ENCODE results near the gene TXNDC16.

Gene TXNDC16

GRCh38 chr14:52558688-52559087 is 6.4 kb upstream of the TXNDC16 start:
- TF ChIP-seq BHLHE40 (IDR thresholded peaks at IDR 0.05; ENCODE audit: borderline replicate concordance) (no peak), ARNT (IDR thresholded peaks at IDR 0.05) (no peak), FOXA1 (IDR thresholded peaks at IDR 0.05) (no peak), HDGF (IDR thresholded peaks at IDR 0.05; ENCODE audit: borderline replicate concordance) (no peak), FOXM1 (IDR thresholded peaks at IDR 0.05; ENCODE audit: borderline replicate concordance) (no peak), L3MBTL2 (conservative IDR thresholded peaks at IDR 0.05) (no peak), ELF4 (IDR thresholded peaks at IDR 0.05) (no peak), LEF1 (IDR thresholded peaks at IDR 0.05; ENCODE audit: borderline replicate concordance) (no peak), TARDBP (IDR thresholded peaks at IDR 0.05) (no peak)
- DNase-seq (ENCODE audit: extremely low spot score): no peak
- ChIA-PET CTCF (no interaction called here), POLR2A (no interaction called here)

DNA sequence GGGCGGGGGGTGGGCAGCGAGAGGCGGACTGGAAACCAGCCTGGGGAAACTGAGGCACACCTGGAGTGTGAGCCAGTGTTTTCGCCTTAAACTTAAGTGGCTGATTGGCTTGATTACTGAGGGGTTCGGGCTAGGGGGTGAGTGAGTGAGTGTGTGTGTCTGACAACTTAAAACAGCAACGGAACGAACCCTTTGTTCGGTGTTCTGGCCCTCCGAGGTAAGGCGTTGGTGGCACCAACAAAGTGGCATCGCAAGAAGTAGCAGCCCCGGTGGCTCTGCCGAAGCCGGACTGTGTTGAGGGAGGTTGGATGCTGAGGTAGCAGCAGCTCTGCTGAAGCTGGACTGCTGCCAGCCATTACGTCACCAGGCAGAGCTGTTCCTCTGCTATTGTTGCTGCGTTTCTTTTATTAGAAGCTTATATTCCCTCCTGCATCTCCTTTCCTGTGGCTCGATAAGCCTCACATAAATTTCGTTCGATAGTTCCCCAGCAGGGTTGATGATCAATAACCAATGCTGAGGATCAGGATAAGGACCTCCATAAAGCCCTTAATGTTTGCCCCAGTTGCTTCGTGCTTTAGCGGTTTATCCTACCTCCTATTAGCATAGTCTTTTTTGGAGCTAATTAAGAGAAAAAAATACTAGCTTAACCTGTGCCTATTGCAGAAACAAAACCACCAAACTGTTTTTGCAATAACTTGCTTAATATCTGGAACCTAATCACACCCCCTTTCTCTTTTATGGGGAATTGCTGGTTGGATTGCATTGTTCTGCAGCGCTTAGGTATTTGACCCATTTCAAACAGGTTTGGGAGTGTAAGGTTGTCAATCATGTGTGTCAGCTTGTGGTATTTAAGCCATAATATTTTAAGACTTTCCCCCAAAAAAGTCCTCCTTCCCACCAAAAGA is 1.6 kb upstream of the TXNDC16 start:
- peak; percentile 74 for DNase-seq (ENCODE audit: extremely low spot score)
- ChIA-PET CTCF (no interaction called here), POLR2A (interaction anchor here (1.4 to 2.9 kb wide), 2 partner anchors 9 to 154 kb away, joined by 4 to 18 read pairs; no protein-coding TSS in a partner anchor)
- TF ChIP-seq FOXA1 (IDR thresholded peaks at IDR 0.05) (no peak), LEF1 (IDR thresholded peaks at IDR 0.05; ENCODE audit: borderline replicate concordance) (no peak), NFRKB (IDR thresholded peaks at IDR 0.05) (no peak), BHLHE40 (IDR thresholded peaks at IDR 0.05; ENCODE audit: borderline replicate concordance) (no peak), HDGF (IDR thresholded peaks at IDR 0.05; ENCODE audit: borderline replicate concordance) (no peak), L3MBTL2 (conservative IDR thresholded peaks at IDR 0.05) (no peak; the same call in 1 of the 2 replicates)

GRCh38 chr14:52553002-52553670 is 831 bp upstream of the TXNDC16 start:
- TF ChIP-seq SUZ12 (IDR thresholded peaks at IDR 0.05) (no peak), ZNF384 (IDR thresholded peaks at IDR 0.05) (no peak), FOXA1 (IDR thresholded peaks at IDR 0.05) (no peak), L3MBTL2 (conservative IDR thresholded peaks at IDR 0.05) (peak; percentile 60), ELF4 (IDR thresholded peaks at IDR 0.05) (no peak), NFRKB (IDR thresholded peaks at IDR 0.05) (no peak), BHLHE40 (IDR thresholded peaks at IDR 0.05; ENCODE audit: borderline replicate concordance) (no peak)
- ChIA-PET POLR2A (interaction anchor here (0.6 to 2.9 kb wide), 12 partner anchors 9 to 802 kb away, joined by 3 to 18 read pairs (median 4); partner anchors contain the start of genes GNPNAT1 and PSMC6), CTCF (interaction anchor here (0.7 kb wide), 1 partner anchor 89 kb away, joined by 3 read pairs; no protein-coding TSS in a partner anchor)
- peak; percentile 44 for DNase-seq (ENCODE audit: extremely low spot score)

DNA sequence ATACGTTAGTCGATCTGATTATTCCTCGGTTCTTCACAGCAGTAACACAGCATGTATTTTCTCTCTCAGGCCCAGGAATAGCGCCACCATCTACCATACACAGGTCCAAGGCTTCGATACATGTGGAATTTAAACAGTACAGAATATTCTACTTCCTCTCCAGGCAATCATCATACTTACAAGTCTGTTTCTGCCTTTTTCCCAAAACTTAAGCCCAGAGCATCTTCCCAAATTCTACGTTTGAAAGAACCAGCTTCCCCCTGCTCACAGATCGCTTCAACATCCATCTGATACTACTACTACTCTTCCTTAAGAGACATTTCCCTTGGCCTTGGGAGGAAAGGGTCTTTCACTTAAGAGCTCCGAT is 626 bp downstream of the TXNDC16 start:
- CTCF ChIA-PET: interaction anchor here (0.5 to 1.2 kb wide), 4 partner anchors 15 to 508 kb away, joined by 3 to 6 read pairs (median 4); no protein-coding TSS in a partner anchor
- POLR2A ChIA-PET: interaction anchor here (1.0 to 2.9 kb wide), 6 partner anchors 11 to 239 kb away, joined by 3 to 18 read pairs (median 4); partner anchors contain the start of gene GNPNAT1
- TF ChIP-seq LEF1 (IDR thresholded peaks at IDR 0.05; ENCODE audit: borderline replicate concordance) (no peak), ARNT (IDR thresholded peaks at IDR 0.05) (no peak), BHLHE40 (IDR thresholded peaks at IDR 0.05; ENCODE audit: borderline replicate concordance) (no peak), SUZ12 (IDR thresholded peaks at IDR 0.05) (no peak)
- no peak for DNase-seq (ENCODE audit: extremely low spot score)

DNA sequence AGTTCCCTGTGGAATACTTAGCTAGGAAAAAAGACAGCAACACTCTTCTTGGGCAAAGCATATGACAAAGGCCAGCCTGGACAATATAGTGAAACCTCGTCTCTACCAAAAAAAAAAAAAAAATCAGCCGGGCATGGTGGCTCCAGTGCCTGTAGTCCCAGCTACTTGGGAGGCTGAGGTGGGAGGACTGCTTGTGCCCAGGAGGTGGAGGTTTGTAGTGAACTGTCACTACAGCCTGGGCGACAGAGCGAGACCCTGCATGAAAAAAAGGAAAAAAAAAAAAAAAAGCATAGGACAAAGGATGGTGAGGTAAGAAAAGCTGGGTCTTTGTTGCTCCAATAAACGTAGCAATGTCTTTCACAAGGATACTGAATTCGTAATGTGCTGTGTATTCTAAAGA is 1.1 kb downstream of the TXNDC16 start:
- ChIA-PET CTCF (interaction anchor here (0.6 to 1.2 kb wide), 3 partner anchors 15 to 756 kb away, joined by 3 to 6 read pairs (median 4); no protein-coding TSS in a partner anchor), POLR2A (interaction anchor here (1.5 to 2.9 kb wide), 4 partner anchors 11 to 240 kb away, joined by 3 to 18 read pairs (median 4); partner anchors contain the start of gene GNPNAT1)
- DNase-seq (ENCODE audit: extremely low spot score): no peak
- TF ChIP-seq FOXK2 (IDR thresholded peaks at IDR 0.05) (no peak), ZNF384 (IDR thresholded peaks at IDR 0.05) (peak; percentile 76)

DNA sequence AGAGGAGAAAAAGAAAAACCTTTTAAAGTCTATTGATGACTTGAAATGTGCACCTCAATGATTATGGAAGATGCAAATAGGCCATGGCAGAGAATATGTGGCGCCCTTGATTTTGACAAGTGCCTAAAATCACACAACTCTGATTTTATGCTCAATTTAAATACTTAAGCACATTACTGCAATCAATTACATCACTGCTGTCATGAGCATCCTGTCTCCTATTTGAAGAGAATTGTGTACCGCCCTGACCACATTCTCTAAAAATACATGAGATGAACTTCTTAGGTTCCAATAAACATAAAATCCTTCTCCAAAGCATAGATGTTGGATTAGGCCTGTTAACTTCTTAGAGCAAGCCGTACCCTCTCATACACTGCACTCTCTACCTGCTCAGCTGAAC is 1.6 kb downstream of the TXNDC16 start:
- no peak for DNase-seq (ENCODE audit: extremely low spot score)

GRCh38 chr14:52547526-52547925 is 4.8 kb downstream of the TXNDC16 start:
- ChIA-PET CTCF (no interaction called here), POLR2A (no interaction called here)
- TF ChIP-seq HDGF (IDR thresholded peaks at IDR 0.05; ENCODE audit: borderline replicate concordance) (no peak), ELF4 (IDR thresholded peaks at IDR 0.05) (no peak), ZNF384 (IDR thresholded peaks at IDR 0.05) (no peak), TARDBP (IDR thresholded peaks at IDR 0.05) (no peak)
- no peak for DNase-seq (ENCODE audit: extremely low spot score)

More for the DNA sequence above, 1.6 kb downstream of the TXNDC16 start:
- TF ChIP-seq HDGF (IDR thresholded peaks at IDR 0.05; ENCODE audit: borderline replicate concordance) (no peak), SUZ12 (IDR thresholded peaks at IDR 0.05) (no peak), NFRKB (IDR thresholded peaks at IDR 0.05) (no peak), SP1 (IDR thresholded peaks at IDR 0.05) (no peak), FOXM1 (IDR thresholded peaks at IDR 0.05; ENCODE audit: borderline replicate concordance) (no peak), L3MBTL2 (conservative IDR thresholded peaks at IDR 0.05) (no peak), TARDBP (IDR thresholded peaks at IDR 0.05) (no peak), FOXA1 (IDR thresholded peaks at IDR 0.05) (no peak), BHLHE40 (IDR thresholded peaks at IDR 0.05; ENCODE audit: borderline replicate concordance) (no peak), ZNF384 (IDR thresholded peaks at IDR 0.05) (no peak), ELF4 (IDR thresholded peaks at IDR 0.05) (no peak), CTBP1 (IDR thresholded peaks at IDR 0.05; ENCODE audit: borderline replicate concordance) (no peak), LEF1 (IDR thresholded peaks at IDR 0.05; ENCODE audit: borderline replicate concordance) (no peak), ARNT (IDR thresholded peaks at IDR 0.05) (no peak), FOXK2 (IDR thresholded peaks at IDR 0.05) (no peak)
- TF ChIP-seq, protein P1, sequence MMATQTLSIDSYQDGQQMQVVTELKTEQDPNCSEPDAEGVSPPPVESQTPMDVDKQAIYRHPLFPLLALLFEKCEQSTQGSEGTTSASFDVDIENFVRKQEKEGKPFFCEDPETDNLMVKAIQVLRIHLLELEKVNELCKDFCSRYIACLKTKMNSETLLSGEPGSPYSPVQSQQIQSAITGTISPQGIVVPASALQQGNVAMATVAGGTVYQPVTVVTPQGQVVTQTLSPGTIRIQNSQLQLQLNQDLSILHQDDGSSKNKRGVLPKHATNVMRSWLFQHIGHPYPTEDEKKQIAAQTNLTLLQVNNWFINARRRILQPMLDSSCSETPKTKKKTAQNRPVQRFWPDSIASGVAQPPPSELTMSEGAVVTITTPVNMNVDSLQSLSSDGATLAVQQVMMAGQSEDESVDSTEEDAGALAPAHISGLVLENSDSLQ (IDR thresholded peaks at IDR 0.05): no peak
- ChIA-PET POLR2A (no interaction called here), CTCF (interaction anchor here (0.6 kb wide), 1 partner anchor 757 kb away, joined by 3 read pairs; no protein-coding TSS in a partner anchor)
